Measurements from ENCODE around the gene E2F4. TPM values are rescaled to one million over a fixed set of nuclear protein-coding genes. Genes with fewer than 3 reads are reported as not detected.

Gene E2F4
- total RNA-seq, 1 donor from 2014 or later: 47.1 TPM

DNA sequence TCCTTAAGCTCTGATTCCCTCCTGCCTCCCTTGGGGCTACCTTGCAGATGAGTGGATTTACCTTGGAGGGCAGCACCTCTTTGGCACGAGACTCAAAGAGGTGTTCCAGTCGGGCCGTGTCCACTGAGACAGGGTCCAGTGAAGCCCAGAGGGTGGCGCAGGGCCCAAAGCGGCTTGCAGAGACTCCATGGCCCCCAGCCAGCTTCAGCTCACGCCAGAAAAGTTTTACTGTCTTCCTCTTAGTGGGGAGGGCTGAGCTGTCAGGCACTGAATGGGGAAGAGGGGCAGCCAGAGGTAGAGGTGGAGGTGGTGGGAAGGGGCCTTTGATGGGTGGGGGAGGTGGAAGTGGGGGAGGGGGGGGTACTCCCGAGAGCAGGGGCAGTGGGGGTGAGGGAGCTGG, 41.6 kb downstream of the E2F4 start:
- no peaks in the 10 kb centered on the region for H3K27me3 ChIP-seq (ENCODE audit: control insufficient read depth, insufficient read depth, low read length)
- FAIRE-seq (no peak), DNase-seq (ENCODE audit: low read depth) (no peak)
- TF ChIP-seq, protein P1, sequence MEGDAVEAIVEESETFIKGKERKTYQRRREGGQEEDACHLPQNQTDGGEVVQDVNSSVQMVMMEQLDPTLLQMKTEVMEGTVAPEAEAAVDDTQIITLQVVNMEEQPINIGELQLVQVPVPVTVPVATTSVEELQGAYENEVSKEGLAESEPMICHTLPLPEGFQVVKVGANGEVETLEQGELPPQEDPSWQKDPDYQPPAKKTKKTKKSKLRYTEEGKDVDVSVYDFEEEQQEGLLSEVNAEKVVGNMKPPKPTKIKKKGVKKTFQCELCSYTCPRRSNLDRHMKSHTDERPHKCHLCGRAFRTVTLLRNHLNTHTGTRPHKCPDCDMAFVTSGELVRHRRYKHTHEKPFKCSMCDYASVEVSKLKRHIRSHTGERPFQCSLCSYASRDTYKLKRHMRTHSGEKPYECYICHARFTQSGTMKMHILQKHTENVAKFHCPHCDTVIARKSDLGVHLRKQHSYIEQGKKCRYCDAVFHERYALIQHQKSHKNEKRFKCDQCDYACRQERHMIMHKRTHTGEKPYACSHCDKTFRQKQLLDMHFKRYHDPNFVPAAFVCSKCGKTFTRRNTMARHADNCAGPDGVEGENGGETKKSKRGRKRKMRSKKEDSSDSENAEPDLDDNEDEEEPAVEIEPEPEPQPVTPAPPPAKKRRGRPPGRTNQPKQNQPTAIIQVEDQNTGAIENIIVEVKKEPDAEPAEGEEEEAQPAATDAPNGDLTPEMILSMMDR (IDR thresholded peaks at IDR 0.05; ENCODE audit: insufficient read depth, low read length, severe bottlenecking): no peak
- H3K36me3 ChIP-seq (ENCODE audit: control insufficient read depth, insufficient read depth, low read length): peaks cover 41% of the 10 kb centered on the region
- no peak overlapping the region for H3K4me3 ChIP-seq (ENCODE audit: low read depth, low read length)

DNA sequence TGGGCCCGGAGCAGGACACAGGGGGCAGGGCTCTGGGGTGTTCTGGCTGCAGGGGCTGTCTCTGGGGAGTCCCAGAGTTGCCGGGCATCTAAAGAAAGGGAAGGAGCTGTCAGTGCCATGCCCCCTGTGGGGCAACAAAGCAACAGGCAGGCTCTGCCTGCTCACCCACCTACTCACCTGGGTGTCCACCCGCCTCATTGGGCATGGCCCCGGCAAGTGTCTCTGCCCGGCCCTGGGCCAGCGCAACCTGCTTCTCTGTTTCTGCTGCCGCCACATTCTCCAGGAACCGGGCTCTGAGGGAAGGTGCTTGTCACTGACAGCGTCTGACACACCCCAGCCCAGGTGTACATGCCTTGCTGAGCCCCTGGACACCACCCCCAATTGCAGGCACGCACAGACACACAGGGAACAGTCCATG, 42.2 kb downstream of the E2F4 start:
- FAIRE-seq (no peak), DNase-seq (ENCODE audit: low read depth) (no peak)
- Histone ChIP-seq H3K4me3 (ENCODE audit: low read depth, low read length) (no peak overlapping the region), H3K27me3 (ENCODE audit: control insufficient read depth, insufficient read depth, low read length) (no peaks in the 10 kb centered on the region), H3K36me3 (ENCODE audit: control insufficient read depth, insufficient read depth, low read length) (peaks cover 40% of the 10 kb centered on the region)
- TF ChIP-seq, protein P1 (IDR thresholded peaks at IDR 0.05; ENCODE audit: insufficient read depth, low read length, severe bottlenecking): no peak

DNA sequence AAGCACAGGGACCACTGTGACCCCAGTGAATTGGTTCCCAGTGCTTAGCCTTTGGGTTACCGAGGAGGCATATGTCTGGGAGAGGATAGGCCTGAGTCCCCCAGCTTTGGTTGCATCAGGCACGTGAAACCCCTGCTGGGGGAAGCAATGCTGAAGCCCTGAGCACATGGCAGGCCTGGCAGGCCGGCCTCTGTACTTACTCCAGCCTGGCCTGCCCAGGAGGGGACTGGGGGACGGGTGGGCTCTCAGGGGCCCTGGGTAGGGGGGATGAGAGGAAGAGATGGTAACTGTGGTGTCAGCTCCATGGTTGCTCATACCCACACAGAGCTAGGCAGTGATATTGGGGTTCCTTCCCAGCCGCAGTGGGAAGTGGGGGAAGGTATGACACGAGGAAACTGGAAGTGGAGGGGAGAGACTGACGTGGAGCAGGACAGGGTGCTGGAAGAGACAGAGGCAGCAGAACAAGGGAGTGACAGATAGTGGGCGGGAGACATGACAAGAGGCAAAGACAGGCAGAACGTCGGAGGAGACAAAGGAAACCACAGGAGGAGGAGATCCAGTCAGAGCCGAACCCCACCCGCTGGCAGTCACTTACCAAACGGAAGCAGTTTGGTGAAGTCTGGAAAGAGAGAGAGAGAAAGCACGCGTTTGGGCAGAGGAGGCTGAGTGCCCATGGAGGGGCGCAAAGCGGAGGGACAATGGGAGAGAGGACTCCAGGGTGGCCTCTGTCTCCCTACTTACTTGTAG, 44.0 kb downstream of the E2F4 start:
- TF ChIP-seq, protein P1 (IDR thresholded peaks at IDR 0.05; ENCODE audit: insufficient read depth, low read length, severe bottlenecking): no peak
- Histone ChIP-seq H3K27me3 (ENCODE audit: control insufficient read depth, insufficient read depth, low read length) (no peaks in the 10 kb centered on the region), H3K4me3 (ENCODE audit: low read depth, low read length) (no peak overlapping the region), H3K36me3 (ENCODE audit: control insufficient read depth, insufficient read depth, low read length) (peaks cover 32% of the 10 kb centered on the region)
- no peak for DNase-seq (ENCODE audit: low read depth)
- FAIRE-seq: no peak

DNA sequence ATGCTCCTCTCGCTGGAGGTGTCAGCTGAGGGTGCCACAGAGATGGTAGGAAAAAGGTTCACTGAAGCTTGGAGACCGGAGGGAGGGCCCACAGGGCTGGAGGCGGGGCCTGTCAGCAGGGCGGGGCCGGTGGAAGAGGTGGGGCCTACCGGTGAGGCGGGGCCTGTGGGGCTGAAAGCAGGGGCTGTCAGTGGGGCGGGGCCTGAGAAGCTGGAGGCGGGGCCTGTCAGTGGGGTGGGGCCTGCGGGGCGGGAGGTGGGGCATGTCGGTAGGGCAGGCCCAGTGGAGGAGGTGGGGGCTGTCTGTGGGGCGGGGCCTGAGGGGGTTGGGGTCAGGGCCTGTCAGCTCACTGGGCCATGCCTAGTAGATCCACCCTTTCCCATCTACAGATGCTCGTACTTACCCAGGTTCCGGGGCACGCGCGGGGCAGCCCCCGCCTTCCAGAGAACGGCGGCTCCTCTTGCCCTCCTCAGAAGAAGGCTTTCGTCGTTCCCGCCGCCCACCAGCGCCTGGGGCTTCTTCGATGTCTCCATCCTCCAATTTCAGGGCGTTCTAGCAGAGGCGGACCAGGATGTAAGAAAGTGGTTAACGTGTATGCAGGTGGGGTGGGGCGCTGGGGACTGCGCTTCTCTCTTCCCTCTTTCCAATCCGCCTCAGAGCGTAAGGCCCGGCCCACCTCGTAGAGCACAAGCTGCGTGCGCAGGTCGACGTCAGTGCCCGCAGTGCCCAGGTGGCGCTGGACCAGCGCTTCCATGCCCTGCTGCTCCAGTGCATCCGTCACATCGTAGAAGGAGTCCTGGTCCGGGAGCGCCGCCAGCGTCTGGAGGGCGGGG, 44.8 kb downstream of the E2F4 start:
- DNase-seq (ENCODE audit: low read depth): no peak
- TF ChIP-seq, protein P1 (IDR thresholded peaks at IDR 0.05; ENCODE audit: insufficient read depth, low read length, severe bottlenecking): no peak
- H3K36me3 ChIP-seq (ENCODE audit: control insufficient read depth, insufficient read depth, low read length): peaks cover 24% of the 10 kb centered on the region
- FAIRE-seq: no peak
- H3K27me3 ChIP-seq (ENCODE audit: control insufficient read depth, insufficient read depth, low read length): no peaks in the 10 kb centered on the region
- no peak overlapping the region for H3K4me3 ChIP-seq (ENCODE audit: low read depth, low read length)

DNA sequence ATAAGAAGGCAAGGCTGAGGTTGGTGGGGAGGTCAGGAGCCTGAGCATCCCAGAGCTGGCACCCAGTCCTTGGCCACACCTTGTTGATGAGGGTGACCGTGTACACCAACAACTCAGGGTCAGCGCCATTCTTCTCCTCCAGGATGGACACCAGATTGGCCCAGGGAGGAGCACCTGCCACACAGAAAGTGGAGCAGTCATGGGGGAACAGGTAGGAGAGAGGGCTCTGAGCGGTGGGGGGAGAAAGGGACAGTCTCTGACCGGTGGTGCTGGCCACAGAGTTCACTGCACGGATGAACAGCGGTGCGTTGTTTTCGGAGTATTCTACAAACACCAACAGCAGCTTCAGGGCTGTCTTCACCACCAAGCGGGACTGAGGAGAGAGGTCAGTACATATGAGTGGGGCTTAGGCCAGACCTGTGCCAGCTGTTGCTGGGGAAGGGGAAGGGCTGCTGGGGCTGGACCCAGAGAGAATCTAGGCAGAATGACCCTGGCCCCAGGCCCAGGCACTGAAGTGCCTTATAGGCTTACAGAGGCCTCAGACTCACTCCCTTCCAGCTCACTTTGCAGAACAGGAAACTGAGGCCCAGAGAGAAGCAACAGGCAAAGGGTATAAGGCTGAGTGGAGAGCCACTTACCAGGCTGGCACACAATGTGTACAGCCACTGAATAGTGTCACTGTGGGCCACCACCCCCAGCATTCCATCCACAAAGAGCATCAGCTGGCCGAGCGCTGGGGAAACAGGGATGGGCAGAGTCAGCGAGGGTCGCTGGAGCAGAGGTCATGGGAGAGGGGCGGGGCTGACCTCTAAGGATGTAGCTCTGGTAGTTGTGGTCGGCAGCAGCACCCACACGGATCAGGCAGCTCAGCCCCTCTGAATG, 45.7 kb downstream of the E2F4 start:
- peaks cover 21% of the 10 kb centered on the region for H3K36me3 ChIP-seq (ENCODE audit: control insufficient read depth, insufficient read depth, low read length)
- H3K27me3 ChIP-seq (ENCODE audit: control insufficient read depth, insufficient read depth, low read length): no peaks in the 10 kb centered on the region
- DNase-seq (ENCODE audit: low read depth) (no peak), FAIRE-seq (no peak)
- no peak overlapping the region for H3K4me3 ChIP-seq (ENCODE audit: low read depth, low read length)
- TF ChIP-seq, protein P1 (IDR thresholded peaks at IDR 0.05; ENCODE audit: insufficient read depth, low read length, severe bottlenecking): no peak
